Prostate gland (tissue), 2 donors: Measurements from ENCODE around the gene GSE1. TPM values are rescaled to one million over a fixed set of nuclear protein-coding genes. Genes with fewer than 3 reads are reported as not detected.

Experiments
- DNase-seq: peaks from one replicate; pipeline ENCODE4 v3.0.0-alpha.2; 2019; ENCODE audit warnings: low spot score
- H3K27ac ChIP-seq, 2 donors: fragments of 200-600 bp; sonication (generic); 2 replicates each; pipeline ENCODE4 v1.5.1; 2017 to 2019
- H3K27me3 ChIP-seq: fragments of 200-600 bp; sonication (generic); replicated peaks from 2 replicates; pipeline ENCODE4 v1.5.1; 2019; ENCODE audit not compliant: insufficient read depth
- H3K36me3 ChIP-seq, 2 donors: fragments of 200-600 bp; sonication (generic); 1 replicate in 1 of 2; 2 replicates in 1 of 2; pipeline versions ENCODE4 v1.5.1 to v1.8.1; 2017 to 2019
- H3K4me1 ChIP-seq: fragments of 200-600 bp; sonication (generic); replicated peaks from 2 replicates; pipeline ENCODE4 v1.5.1; 2019
- H3K4me3 ChIP-seq, 2 donors: fragments of 200-600 bp; sonication (generic); 2 replicates each; pipeline ENCODE4 v1.5.1; 2017 to 2019
- H3K9me3 ChIP-seq: fragments of 200-600 bp; sonication (generic); 2 replicates; pipeline ENCODE4 v1.5.1; 2017
- CTCF ChIP-seq, 4 experiments: fragments of 200-600 bp in 2 of 4; fragments of 450-650 bp in 2 of 4; sonication (generic) in 2 of 4; IDR thresholded peaks; 1 replicate in 3 of 4; 2 replicates in 1 of 4; pipeline ENCODE4 v1.5.1; 2016 to 2019; ENCODE audit warnings: antibody characterized with exemption in 4 of 4, mild to moderate bottlenecking in 2 of 4, moderate library complexity in 2 of 4
- POLR2A ChIP-seq: fragments of 450-650 bp; IDR thresholded peaks from one replicate; pipeline ENCODE4 v1.6.1; 2016; ENCODE audit warnings: antibody characterized with exemption, mild to moderate bottlenecking
- POLR2AphosphoS5 ChIP-seq: sonication (generic); formaldehyde crosslinking; IDR thresholded peaks from one replicate; pipeline ENCODE4 v1.6.1; 2017; ENCODE audit warnings: antibody characterized with exemption
- WGBS: methylation state at CpG from one replicate; pipeline ENCODE4 v1.1.5; 2018; 5-methylcytosine and 5-hydroxymethylcytosine counted together
- intact Hi-C: fragments of 100-400 bp; cut with DNase I; formaldehyde crosslinking; loops from one replicate; pipeline ENCODE4 v1.14.2; 2022
- total RNA-seq, 2 donors: library from RNA; depleted of rRNA; stranded (reverse); fragments of >200 nt; gene quantifications; one replicate each; pipeline ENCODE4 v1.1.0, GENCODE V29; 2016

Gene GSE1
- total RNA-seq, 2 donors from 2014 or later, result 41.4 to 146 TPM

GRCh38 chr16:85573696-85574641 lies 39.2 kb upstream of the GSE1 start:
- Histone ChIP-seq H3K27me3 (no peaks in the 10 kb centered on the region), H3K36me3 (no peaks in the 10 kb centered on the region), H3K4me3 (no peak overlapping the region), H3K9me3 (no peaks in the 10 kb centered on the region), H3K27ac (peak overlapping the region in 1 of 2 donors; percentile 43), H3K4me1 (peaks cover 8% of the 10 kb centered on the region)
- no peak for DNase-seq
- WGBS, result 42% methylated on average over 37 of the region's 37 CpGs
- TF ChIP-seq POLR2A (no peak), CTCF (IDR thresholded peaks at IDR 0.05) (no peak), POLR2AphosphoS5 (no peak)
- intact Hi-C loops, result no loop called here

DNA sequence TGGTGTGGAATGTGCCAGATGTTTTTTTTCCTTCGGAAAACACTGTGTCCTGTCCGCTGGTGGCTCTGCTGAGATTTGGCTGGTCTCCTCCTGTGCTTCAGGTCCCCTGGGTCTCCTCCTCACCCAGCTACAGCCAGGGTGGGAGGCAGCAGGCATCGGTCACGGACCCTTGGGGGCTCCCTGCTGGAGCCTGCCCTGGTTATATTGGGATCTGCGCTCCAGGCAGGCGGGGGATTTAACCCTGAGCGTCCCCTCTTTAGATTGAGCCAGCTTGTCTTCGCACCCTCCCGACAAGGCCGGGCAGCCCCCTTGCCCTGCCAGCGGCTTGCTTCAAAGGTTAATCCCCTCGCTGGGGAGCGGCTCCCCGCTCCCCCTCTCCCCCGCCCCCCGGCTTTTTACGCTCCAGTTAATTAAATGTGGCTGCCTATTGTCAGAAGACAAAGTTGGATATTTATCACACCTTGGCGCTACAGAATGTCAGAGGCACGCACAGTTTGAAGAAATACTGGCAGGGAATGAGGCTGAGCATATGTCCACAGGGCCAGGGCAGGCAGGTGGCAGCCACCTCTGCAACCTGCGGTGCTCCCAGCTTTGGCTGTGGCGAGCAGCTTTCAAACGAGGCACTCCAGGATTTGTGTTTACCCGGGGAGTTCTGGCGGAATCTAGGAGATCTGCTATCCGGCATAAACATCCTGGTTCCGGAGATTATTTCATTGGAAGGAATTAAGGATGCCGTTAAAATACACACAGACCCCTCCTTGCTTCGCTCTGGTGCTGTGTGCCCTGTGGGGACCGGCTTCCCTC lies 38.2 kb upstream of the GSE1 start:
- no peak overlapping the region for H3K4me3 ChIP-seq
- TF ChIP-seq POLR2A (no peak), CTCF (IDR thresholded peaks at IDR 0.05) (no peak), POLR2AphosphoS5 (no peak)
- peak overlapping the region in 1 of 2 donors; percentile 43 for H3K27ac ChIP-seq
- intact Hi-C loops, result no loop called here
- DNase-seq, result no peak
- WGBS, result 22% methylated on average over 29 of the region's 29 CpGs
- H3K4me1 ChIP-seq, result peaks cover 8% of the 10 kb centered on the region
- H3K36me3 ChIP-seq, result no peaks in the 10 kb centered on the region
- no peaks in the 10 kb centered on the region for H3K27me3 ChIP-seq
- H3K9me3 ChIP-seq, result no peaks in the 10 kb centered on the region

- Histone ChIP-seq H3K4me3 (no peak overlapping the region), H3K27me3 (no peaks in the 10 kb centered on the region), H3K36me3 (no peaks in the 10 kb centered on the region), H3K4me1 (peaks cover 8% of the 10 kb centered on the region), H3K27ac (no peak overlapping the region), H3K9me3 (no peaks in the 10 kb centered on the region)
- no peak for TF ChIP-seq CTCF (IDR thresholded peaks at IDR 0.05)
- no peak for TF ChIP-seq POLR2AphosphoS5
- WGBS, result 77% methylated on average over 5 of the region's 5 CpGs
- DNase-seq, result no peak
- intact Hi-C loops, result no loop called here
Observed at GRCh38 chr16:85575920-85576319, 37.2 kb upstream of the GSE1 start.

DNA sequence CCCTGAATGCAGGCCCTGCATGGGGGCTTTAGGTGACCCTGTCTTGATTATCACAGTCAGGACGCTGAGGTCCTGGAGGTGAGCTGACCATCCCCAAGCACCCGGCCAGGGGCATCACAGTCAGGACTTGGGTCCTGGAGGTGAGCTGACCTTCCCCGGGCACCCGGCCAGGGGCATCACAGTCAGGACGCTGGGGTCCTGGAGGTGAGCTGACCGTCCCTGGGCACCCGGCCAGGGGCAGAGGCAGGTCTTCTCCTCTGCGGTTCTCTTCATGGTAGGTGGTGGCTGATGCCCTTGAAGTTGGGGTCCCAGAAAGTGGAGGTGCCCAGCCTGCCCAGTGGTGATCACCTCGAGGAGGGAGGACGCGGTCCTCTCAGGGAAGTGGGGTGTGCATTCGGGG lies 36.2 kb upstream of the GSE1 start:
- TF ChIP-seq POLR2A, result no peak
- no peak for TF ChIP-seq POLR2AphosphoS5
- TF ChIP-seq CTCF (IDR thresholded peaks at IDR 0.05), result no peak
- DNase-seq, result no peak
- Histone ChIP-seq H3K36me3 (no peaks in the 10 kb centered on the region), H3K27me3 (no peaks in the 10 kb centered on the region), H3K4me1 (peaks cover 8% of the 10 kb centered on the region), H3K27ac (no peak overlapping the region), H3K4me3 (no peak overlapping the region), H3K9me3 (no peaks in the 10 kb centered on the region)
- 80% methylated on average over 3 of the region's 12 CpGs for WGBS
- intact Hi-C loops, result no loop called here
